Heart left ventricle (tissue), 13 donors: ENCODE results near the gene AVPI1.

ENCODE experiments used
- CTCF ChIP-seq, 12 donors: fragments of 200-600 bp; sonication (generic) in 4 of 12; IDR thresholded peaks; one replicate each; pipeline versions ENCODE4 v1.5.0 to v1.8.0; 2018 to 2022; ENCODE audit warnings: antibody characterized with exemption in 12 of 12, mild to moderate bottlenecking in 5 of 12
- POLR2A ChIP-seq, 2 donors: fragments of 450-650 bp; IDR thresholded peaks; one replicate each; pipeline ENCODE4 v1.6.1; 2017; ENCODE audit warnings: antibody characterized with exemption in 2 of 2, mild to moderate bottlenecking in 2 of 2, moderate library complexity in 2 of 2
- donor health status: ischemic (EF 13 %, LVEDD 7.1; RV severe dilation, severe dysfunction).
- donor health status: DM: no; HTN: yes; CAD: no.
- donor health status: DM: no; HTN: no; CAD: no.
- donor health status: ischemic (EF 25% LVEDD 6.9; RV normal size, moderate dysfunction).
- donor health status: ischemic (EF 25% LVEDD 5.7; RV mildly dilated, moderate dysfunction).
- donor health status: ischemic (EF 35%, LVEDD 5.7; RV mildly dilated, moderate dysfunction).
- donor health status: nonischemic (EF 11% LVEDD 7.7; RV severe dilation, severe dysfunction).
- donor health status: DM: yes; HTN: yes; CAD: no.
- donor health status: PGD.
- donor health status: ischemic (EF 29% LVEDD 5.4; RV normal size, mild dysfunction).
- donor health status: nonischemic (EF 23%, LVEDD 6.1; RV moderate dilation, normal function).

DNA sequence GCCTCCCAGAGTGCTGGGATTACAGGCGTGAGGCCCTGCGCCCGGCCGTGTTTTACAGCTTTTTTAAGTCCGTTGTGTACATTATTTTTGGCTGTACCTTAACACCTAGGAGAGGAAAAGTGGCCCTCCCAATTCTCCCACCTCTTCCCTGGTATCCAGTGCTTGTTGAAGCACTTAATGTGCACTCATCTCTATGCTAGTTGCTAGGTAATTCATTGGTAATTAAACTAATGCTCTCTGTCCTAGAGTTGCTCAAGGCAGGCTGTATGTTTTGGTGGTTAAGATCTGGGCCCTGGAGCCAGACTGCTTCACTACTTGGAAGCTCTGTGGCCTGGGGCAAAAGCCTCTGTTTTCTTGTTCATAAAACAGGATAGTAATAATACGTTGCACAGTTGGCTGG, 19.6 kb downstream of the AVPI1 start:
- TF ChIP-seq CTCF (IDR thresholded peaks at IDR 0.05): no peak
- no peak for TF ChIP-seq POLR2A (IDR thresholded peaks at IDR 0.05)
